HL-60 (cell line): Measurements from ENCODE around the gene DYNC1LI2.

ENCODE experiments used
- CTCF ChIP-seq: IDR thresholded peaks from one replicate; pipeline ENCODE4 v1.5.1; 2011; ENCODE audit warnings: low read length, control low read depth, inconsistent platforms; ENCODE audit not compliant: insufficient read depth
- GABPA ChIP-seq: IDR thresholded peaks from 2 replicates; pipeline ENCODE4 v1.6.1; 2012; ENCODE audit warnings: low read depth
- POLR2AphosphoS5 ChIP-seq: IDR thresholded peaks from 2 replicates; pipeline ENCODE4 v1.6.1; 2012; ENCODE audit warnings: low read depth
- REST ChIP-seq: IDR thresholded peaks from 2 replicates; pipeline ENCODE4 v1.6.1; 2012; ENCODE audit warnings: low read depth; ENCODE audit not compliant: insufficient replicate concordance
- SPI1 ChIP-seq: IDR thresholded peaks from 2 replicates; pipeline ENCODE4 v1.6.1; 2012; ENCODE audit warnings: low read depth, mild to moderate bottlenecking, borderline replicate concordance

- no peak for TF ChIP-seq GABPA
- TF ChIP-seq CTCF, result no peak
- TF ChIP-seq POLR2AphosphoS5, result no peak
- TF ChIP-seq REST, result no peak
- no peak for TF ChIP-seq SPI1
These were observed 50.4 kb downstream of the DYNC1LI2 start for GRCh38 chr16:66701026-66701425.
